Stimulated activated naive CD8-positive, alpha-beta T cell treated with anti-CD3 and anti-CD28 coated beads, Interleukin-15, amount 100 ng/mL, for 72 hours (primary cell): ENCODE results near the gene YJU2.

Source experiments
- ATAC-seq: fragments of 150-1000 bp; cut with Tn5 transposase; 2 replicates; pipeline ENCODE4 v1.10.0; 2021; ENCODE audit warnings: mild to moderate bottlenecking, moderate library complexity
- DNase-seq, 2 donors: peaks; one replicate each; pipeline ENCODE4 v3.0.0; 2021 to 2022
- H3K27ac Mint-ChIP-seq, 2 donors: one replicate each; pipeline ENCODE4 v1.8.0; 2022; ENCODE audit warnings: mild to moderate bottlenecking in 2 of 2, mixed read lengths in 2 of 2, moderate library complexity in 2 of 2
- H3K27me3 Mint-ChIP-seq: one replicate; pipeline ENCODE4 v1.8.0; 2022; ENCODE audit warnings: mixed read lengths
- H3K4me1 Mint-ChIP-seq: one replicate; pipeline ENCODE4 v1.8.0; 2022; ENCODE audit warnings: mild to moderate bottlenecking, mixed read lengths
- H3K4me3 Mint-ChIP-seq, 2 donors: one replicate each; pipeline ENCODE4 v1.8.0; 2022; ENCODE audit warnings: mild to moderate bottlenecking in 2 of 2, mixed read lengths in 2 of 2, moderate library complexity in 1 of 2
- H3K9me3 Mint-ChIP-seq, 2 donors: one replicate each; pipeline ENCODE4 v1.8.0; 2022; ENCODE audit warnings: mixed read lengths in 2 of 2

YJU2 gene

GRCh38 chr19:4297901-4298809 is 51.3 kb downstream of the YJU2 start:
- H3K9me3 Mint-ChIP-seq: no peaks in the 10 kb centered on the region
- no peaks in the 10 kb centered on the region for H3K27me3 Mint-ChIP-seq
- no peak overlapping the region for H3K27ac Mint-ChIP-seq
- peaks cover 56% of the 10 kb centered on the region for H3K4me1 Mint-ChIP-seq
- DNase-seq (peak; percentile 30 to 33), ATAC-seq (peak; percentile 78)
- H3K4me3 Mint-ChIP-seq: no peak overlapping the region

DNA sequence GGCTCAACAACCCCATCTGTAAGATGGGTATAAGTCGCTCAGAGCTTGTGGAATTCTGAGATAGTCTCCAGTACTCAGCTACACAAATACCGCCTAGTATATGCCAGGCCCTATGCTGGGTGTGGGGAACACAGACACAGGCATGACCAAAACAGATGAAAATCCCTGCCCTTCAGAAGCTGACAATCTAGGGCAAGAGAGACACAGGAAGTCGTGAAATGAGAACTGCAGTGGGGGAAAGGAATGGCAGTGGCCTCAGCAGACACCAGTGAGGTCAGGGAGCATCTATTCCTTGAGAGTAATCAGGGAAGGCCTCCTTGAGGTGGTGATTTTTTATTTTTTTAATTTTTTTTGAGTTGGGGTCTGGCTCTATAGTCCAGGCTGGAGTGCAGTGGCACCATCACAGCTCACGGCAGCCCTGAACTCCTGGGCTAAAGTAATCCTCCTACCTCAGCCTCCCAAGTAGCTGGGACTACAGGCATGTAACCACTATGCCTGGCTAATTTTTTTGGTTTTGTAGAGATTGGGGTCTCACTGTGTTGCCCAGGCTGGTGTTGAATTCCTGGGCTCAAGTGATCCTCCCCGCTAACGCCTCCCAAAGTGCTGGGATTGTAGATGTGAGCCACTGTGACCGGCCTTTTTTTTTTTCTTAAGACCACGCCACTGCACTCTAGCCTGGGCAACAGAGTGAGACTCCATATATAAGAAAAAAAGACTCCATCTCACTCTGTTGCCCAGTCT is 52.1 kb downstream of the YJU2 start:
- H3K27ac Mint-ChIP-seq: peak overlapping the region in 1 of 2 donors; percentile 0
- no peak overlapping the region for H3K4me3 Mint-ChIP-seq
- ATAC-seq (no peak), DNase-seq (no peak)
- no peaks in the 10 kb centered on the region for H3K9me3 Mint-ChIP-seq
- peaks cover 64% of the 10 kb centered on the region for H3K4me1 Mint-ChIP-seq
- no peaks in the 10 kb centered on the region for H3K27me3 Mint-ChIP-seq

GRCh38 chr19:4300589-4300988 is 53.7 kb downstream of the YJU2 start:
- ATAC-seq: no peak
- DNase-seq: no peak
- Mint-ChIP-seq H3K9me3 (no peaks in the 10 kb centered on the region), H3K27ac (peak overlapping the region in 1 of 2 donors; percentile 75), H3K4me1 (peaks cover 75% of the 10 kb centered on the region), H3K4me3 (peak overlapping the region; percentile 31 to 40), H3K27me3 (no peaks in the 10 kb centered on the region)

GRCh38 chr19:4301590-4302242 is 54.8 kb downstream of the YJU2 start:
- ATAC-seq (peak; percentile 34), DNase-seq (no peak)
- Mint-ChIP-seq H3K27ac (peak overlapping the region; percentile 0 to 89), H3K27me3 (no peaks in the 10 kb centered on the region), H3K4me1 (peaks cover 73% of the 10 kb centered on the region), H3K4me3 (peak overlapping the region; percentile 83 to 88), H3K9me3 (no peaks in the 10 kb centered on the region)

DNA sequence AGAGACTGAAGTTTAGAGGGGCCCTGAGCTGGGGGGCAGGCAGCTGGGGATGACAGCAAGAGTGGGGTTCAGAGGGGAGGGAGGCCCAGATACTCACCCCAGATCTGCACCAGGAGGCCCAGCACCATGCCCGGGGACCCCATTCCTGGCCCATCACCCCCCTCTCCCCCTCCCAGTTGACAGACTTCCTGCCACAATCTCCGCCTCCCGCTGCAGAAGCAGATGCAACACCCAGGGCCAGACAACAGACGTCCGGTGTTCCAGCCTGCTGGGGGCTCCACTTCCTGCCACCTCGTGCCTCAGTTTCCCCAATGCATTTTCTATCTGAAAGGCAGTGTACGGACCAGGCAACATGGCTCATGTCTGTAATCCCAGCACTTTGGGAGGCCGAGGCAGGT is 55.4 kb downstream of the YJU2 start, which contains the start of gene TMIGD2:
Gene TMIGD2, minus strand, starts transcription at position 147 of the 398 bp plus-strand sequence. Its CDS starts 4 bp downstream, at position 143.
- no peaks in the 10 kb centered on the region for H3K27me3 Mint-ChIP-seq
- peak within 1 kb of the TSS; percentile 83 to 88 for H3K4me3 Mint-ChIP-seq
- H3K27ac Mint-ChIP-seq: peak within 1 kb of the TSS; percentile 50 to 91
- DNase-seq (peak in 1 of 2 donors; percentile 38), ATAC-seq (peak; percentile 31)
- peaks cover 72% of the 10 kb centered on the region for H3K4me1 Mint-ChIP-seq
- no peaks in the 10 kb centered on the region for H3K9me3 Mint-ChIP-seq

- Mint-ChIP-seq H3K9me3 (no peaks in the 10 kb centered on the region), H3K27ac (peak overlapping the region in 1 of 2 donors; percentile 31), H3K4me3 (peak overlapping the region; percentile 78 to 81), H3K4me1 (peaks cover 57% of the 10 kb centered on the region), H3K27me3 (no peaks in the 10 kb centered on the region)
- no peak for DNase-seq
- no peak for ATAC-seq
Measured at GRCh38 chr19:4303819-4304537, 57.1 kb downstream of the YJU2 start.

- DNase-seq: peak; percentile 83 to 86
- H3K4me1 Mint-ChIP-seq: peaks cover 50% of the 10 kb centered on the region
- ATAC-seq: peak; percentile 91
- peak within 1 kb of the TSS; percentile 31 to 80 for H3K27ac Mint-ChIP-seq
- H3K4me3 Mint-ChIP-seq: peak within 1 kb of the TSS; percentile 81 to 89
- H3K27me3 Mint-ChIP-seq: no peaks in the 10 kb centered on the region
- no peaks in the 10 kb centered on the region for H3K9me3 Mint-ChIP-seq
Measured at GRCh38 chr19:4304538-4305256, 57.8 kb downstream of the YJU2 start, which contains the start of gene FSD1. Gene FSD1 (plus strand): TSS chr19:4304598. CDS start chr19:4304747, 149 bp downstream.

DNA sequence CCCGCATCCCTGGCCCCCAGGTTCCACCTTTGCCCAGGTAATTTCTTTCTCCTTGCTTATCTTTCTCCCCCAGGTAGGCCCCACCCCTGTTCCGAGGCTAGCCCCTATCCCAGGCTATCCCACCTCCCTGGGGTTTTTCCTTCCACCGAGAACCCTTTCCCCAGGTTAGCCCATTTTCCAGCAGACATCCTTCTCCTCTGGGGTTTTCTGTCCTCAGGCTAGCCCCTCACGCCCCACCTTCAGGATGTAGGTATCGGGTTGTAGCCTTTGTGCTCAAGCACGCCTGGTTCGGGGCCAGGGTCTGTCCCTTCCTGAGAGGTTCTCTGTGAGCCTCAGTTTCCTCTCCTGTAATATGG is 58.4 kb downstream of the YJU2 start:
- peak overlapping the region; percentile 81 to 89 for H3K4me3 Mint-ChIP-seq
- peaks cover 48% of the 10 kb centered on the region for H3K4me1 Mint-ChIP-seq
- H3K27me3 Mint-ChIP-seq: no peaks in the 10 kb centered on the region
- H3K9me3 Mint-ChIP-seq: no peaks in the 10 kb centered on the region
- peak overlapping the region in 1 of 2 donors; percentile 80 for H3K27ac Mint-ChIP-seq
- DNase-seq (no peak), ATAC-seq (no peak)

DNA sequence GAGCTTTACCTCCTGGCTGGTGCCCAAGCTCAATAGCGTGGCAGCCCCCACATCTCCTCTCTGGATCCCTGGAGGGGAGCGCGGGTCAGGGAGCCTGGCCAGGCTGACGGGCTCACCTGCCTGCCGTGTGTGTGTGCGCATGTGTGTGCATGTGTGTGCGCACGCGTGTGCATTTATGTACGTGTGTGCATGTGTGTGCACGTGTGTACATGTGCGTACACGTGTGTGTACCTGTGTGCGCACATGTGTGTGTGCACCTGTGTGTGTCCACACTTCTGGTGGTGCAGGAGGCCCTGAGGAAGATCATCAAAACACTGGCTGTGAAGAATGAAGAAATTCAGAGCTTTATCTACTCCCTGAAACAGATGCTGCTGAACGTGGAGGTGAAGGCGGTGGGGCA is 58.8 kb downstream of the YJU2 start:
- Mint-ChIP-seq H3K9me3 (no peaks in the 10 kb centered on the region), H3K27me3 (no peaks in the 10 kb centered on the region), H3K4me1 (peaks cover 44% of the 10 kb centered on the region), H3K4me3 (peak overlapping the region; percentile 81 to 89), H3K27ac (no peak overlapping the region)
- ATAC-seq: no peak
- DNase-seq: no peak

GRCh38 chr19:4310247-4311121 is 63.6 kb downstream of the YJU2 start:
- no peaks in the 10 kb centered on the region for H3K27me3 Mint-ChIP-seq
- no peak overlapping the region for H3K27ac Mint-ChIP-seq
- no peak for ATAC-seq
- no peaks in the 10 kb centered on the region for H3K9me3 Mint-ChIP-seq
- H3K4me3 Mint-ChIP-seq: no peak overlapping the region
- peak in 1 of 2 donors; percentile 23 for DNase-seq
- peaks cover 4% of the 10 kb centered on the region for H3K4me1 Mint-ChIP-seq

DNA sequence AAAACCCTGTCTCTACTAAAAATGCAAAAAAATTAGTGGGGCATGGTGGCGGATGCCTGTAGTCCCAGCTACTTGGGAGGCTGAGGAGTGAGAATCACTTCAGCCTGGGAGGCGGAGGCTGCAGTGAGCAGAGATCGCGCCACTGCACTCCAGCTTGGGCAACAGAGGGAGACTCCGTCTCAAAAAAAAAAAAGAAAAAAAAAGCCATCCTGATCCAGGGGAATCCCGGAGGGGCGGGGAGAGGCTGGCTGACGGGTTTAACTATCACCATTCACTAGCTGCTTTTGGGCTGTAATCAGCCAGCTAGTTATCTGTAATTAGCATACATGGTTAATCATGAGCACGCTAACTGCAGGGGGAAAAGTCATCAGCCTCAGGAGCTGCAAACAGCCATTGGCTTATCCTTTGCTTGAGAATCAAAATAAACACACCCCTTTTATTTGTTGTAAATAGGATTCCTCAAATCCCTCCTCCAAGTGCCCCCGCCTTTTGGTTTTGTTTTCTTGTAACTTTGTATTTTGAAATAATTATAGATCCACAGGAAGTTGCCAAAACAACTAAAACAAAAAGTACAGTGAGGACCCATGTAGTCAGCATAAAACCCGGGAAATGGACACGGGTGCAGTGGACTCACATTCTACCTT is 67.1 kb downstream of the YJU2 start:
- Mint-ChIP-seq H3K9me3 (peaks cover 5% of the 10 kb centered on the region in 2 donors), H3K27ac (peak overlapping the region in 1 of 2 donors; percentile 82), H3K4me1 (no peaks in the 10 kb centered on the region), H3K27me3 (no peaks in the 10 kb centered on the region), H3K4me3 (no peak overlapping the region)
- ATAC-seq: no peak
- no peak for DNase-seq

GRCh38 chr19:4316956-4317355 is 70.1 kb downstream of the YJU2 start:
- DNase-seq: no peak
- Mint-ChIP-seq H3K4me3 (no peak overlapping the region), H3K27ac (no peak overlapping the region), H3K27me3 (no peaks in the 10 kb centered on the region), H3K9me3 (peaks cover 23 to 35% of the 10 kb centered on the region in 2 donors), H3K4me1 (no peaks in the 10 kb centered on the region)
- no peak for ATAC-seq

DNA sequence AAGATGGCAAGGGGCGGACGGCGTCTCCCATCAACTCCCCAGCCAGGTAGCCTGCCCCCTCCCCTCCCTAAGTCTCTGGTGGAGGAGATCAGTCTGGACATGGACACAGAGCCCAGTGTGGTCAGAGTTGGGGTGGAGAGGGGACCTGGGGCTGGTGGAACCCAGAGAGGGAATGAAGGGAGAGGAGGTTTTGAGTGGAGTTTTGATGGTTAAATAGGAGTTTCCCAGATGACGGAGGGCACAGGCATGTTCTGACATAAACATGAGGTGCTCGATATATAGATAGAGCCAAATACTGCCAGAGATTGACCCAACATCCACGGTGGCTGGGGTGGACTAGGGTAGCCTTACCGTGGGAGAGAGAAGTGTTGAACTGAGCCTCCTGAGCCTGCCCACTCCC is 71.6 kb downstream of the YJU2 start:
- no peak for DNase-seq
- no peak overlapping the region for H3K4me3 Mint-ChIP-seq
- ATAC-seq: no peak
- peaks cover 23 to 38% of the 10 kb centered on the region in 2 donors for H3K9me3 Mint-ChIP-seq
- no peaks in the 10 kb centered on the region for H3K27me3 Mint-ChIP-seq
- no peaks in the 10 kb centered on the region for H3K4me1 Mint-ChIP-seq
- no peak overlapping the region for H3K27ac Mint-ChIP-seq
